Measurements from ENCODE around the gene IMPDH1.

The IMPDH1 gene

GRCh38 chr7:128422842-128423241, 13.1 kb upstream of the IMPDH1 start:
- H3K9ac ChIP-seq (ENCODE audit: low read length), result no peak overlapping the region
- no peak overlapping the region for H3K4me3 ChIP-seq (ENCODE audit: low read depth, low read length, poor library complexity, severe bottlenecking)
- H3K27me3 ChIP-seq (ENCODE audit: insufficient read depth, low read length), result no peaks in the 10 kb centered on the region
- H3K9me3 ChIP-seq (ENCODE audit: low read length), result no peaks in the 10 kb centered on the region
- no peaks in the 10 kb centered on the region for H3K9me2 ChIP-seq (ENCODE audit: low read depth, low read length)
- H3K4me1 ChIP-seq (ENCODE audit: insufficient read depth, low read length, severe bottlenecking), result no peaks in the 10 kb centered on the region
- no peak overlapping the region for H3K4me2 ChIP-seq (ENCODE audit: low read length)
- no peaks in the 10 kb centered on the region for H3K79me2 ChIP-seq (ENCODE audit: insufficient read depth, low read length)
- H3K36me3 ChIP-seq (ENCODE audit: insufficient read depth, low read length), result no peaks in the 10 kb centered on the region
- H2AFZ ChIP-seq (ENCODE audit: low read length), result no peak overlapping the region
- H3F3A ChIP-seq (ENCODE audit: insufficient read depth, low read length), result no peaks in the 10 kb centered on the region
- H4K20me1 ChIP-seq (ENCODE audit: insufficient read depth, low read length), result no peaks in the 10 kb centered on the region
- TF ChIP-seq, protein P1, sequence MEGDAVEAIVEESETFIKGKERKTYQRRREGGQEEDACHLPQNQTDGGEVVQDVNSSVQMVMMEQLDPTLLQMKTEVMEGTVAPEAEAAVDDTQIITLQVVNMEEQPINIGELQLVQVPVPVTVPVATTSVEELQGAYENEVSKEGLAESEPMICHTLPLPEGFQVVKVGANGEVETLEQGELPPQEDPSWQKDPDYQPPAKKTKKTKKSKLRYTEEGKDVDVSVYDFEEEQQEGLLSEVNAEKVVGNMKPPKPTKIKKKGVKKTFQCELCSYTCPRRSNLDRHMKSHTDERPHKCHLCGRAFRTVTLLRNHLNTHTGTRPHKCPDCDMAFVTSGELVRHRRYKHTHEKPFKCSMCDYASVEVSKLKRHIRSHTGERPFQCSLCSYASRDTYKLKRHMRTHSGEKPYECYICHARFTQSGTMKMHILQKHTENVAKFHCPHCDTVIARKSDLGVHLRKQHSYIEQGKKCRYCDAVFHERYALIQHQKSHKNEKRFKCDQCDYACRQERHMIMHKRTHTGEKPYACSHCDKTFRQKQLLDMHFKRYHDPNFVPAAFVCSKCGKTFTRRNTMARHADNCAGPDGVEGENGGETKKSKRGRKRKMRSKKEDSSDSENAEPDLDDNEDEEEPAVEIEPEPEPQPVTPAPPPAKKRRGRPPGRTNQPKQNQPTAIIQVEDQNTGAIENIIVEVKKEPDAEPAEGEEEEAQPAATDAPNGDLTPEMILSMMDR (IDR thresholded peaks at IDR 0.05; ENCODE audit: low read length), result no peak
- no peak for TF ChIP-seq EZH2 (IDR thresholded peaks at IDR 0.05; ENCODE audit: borderline replicate concordance, low read length)
- H3K27ac ChIP-seq (ENCODE audit: low read depth, low read length, poor library complexity, severe bottlenecking), result no peak overlapping the region

DNA sequence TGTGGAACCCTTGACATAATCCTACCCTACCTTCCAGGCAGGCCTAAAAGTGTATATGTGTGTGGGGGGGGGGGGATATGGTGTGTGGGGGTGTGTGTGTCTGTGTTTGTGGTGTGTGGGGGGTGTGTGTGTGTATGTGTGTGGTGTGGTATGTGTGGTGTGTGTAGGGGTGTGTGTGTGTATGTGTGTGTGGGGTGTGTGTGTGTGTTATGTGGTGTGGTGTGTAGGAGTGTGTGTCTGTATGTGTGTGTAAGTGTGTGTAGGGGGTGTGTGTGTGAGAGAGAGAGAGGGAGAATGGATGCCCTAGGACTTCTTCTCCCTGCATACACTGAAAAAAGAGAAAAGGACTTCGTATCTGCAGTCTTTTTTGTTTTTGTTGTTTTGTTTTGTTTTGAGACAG, 12.3 kb upstream of the IMPDH1 start:
- H3K36me3 ChIP-seq (ENCODE audit: insufficient read depth, low read length), result no peaks in the 10 kb centered on the region
- no peak overlapping the region for H3K27ac ChIP-seq (ENCODE audit: low read depth, low read length, poor library complexity, severe bottlenecking)
- no peaks in the 10 kb centered on the region for H3K79me2 ChIP-seq (ENCODE audit: insufficient read depth, low read length)
- H3K4me3 ChIP-seq (ENCODE audit: low read depth, low read length, poor library complexity, severe bottlenecking), result no peak overlapping the region
- no peak overlapping the region for H3K9ac ChIP-seq (ENCODE audit: low read length)
- H3F3A ChIP-seq (ENCODE audit: insufficient read depth, low read length), result no peaks in the 10 kb centered on the region
- no peaks in the 10 kb centered on the region for H3K4me1 ChIP-seq (ENCODE audit: insufficient read depth, low read length, severe bottlenecking)
- TF ChIP-seq EZH2 (IDR thresholded peaks at IDR 0.05; ENCODE audit: borderline replicate concordance, low read length), result no peak
- TF ChIP-seq, protein P1 (IDR thresholded peaks at IDR 0.05; ENCODE audit: low read length), result no peak
- no peak overlapping the region for H2AFZ ChIP-seq (ENCODE audit: low read length)
- H3K4me2 ChIP-seq (ENCODE audit: low read length), result no peak overlapping the region
- H3K9me3 ChIP-seq (ENCODE audit: low read length), result no peaks in the 10 kb centered on the region
- H3K9me2 ChIP-seq (ENCODE audit: low read depth, low read length), result no peaks in the 10 kb centered on the region
- no peaks in the 10 kb centered on the region for H3K27me3 ChIP-seq (ENCODE audit: insufficient read depth, low read length)
- no peaks in the 10 kb centered on the region for H4K20me1 ChIP-seq (ENCODE audit: insufficient read depth, low read length)

DNA sequence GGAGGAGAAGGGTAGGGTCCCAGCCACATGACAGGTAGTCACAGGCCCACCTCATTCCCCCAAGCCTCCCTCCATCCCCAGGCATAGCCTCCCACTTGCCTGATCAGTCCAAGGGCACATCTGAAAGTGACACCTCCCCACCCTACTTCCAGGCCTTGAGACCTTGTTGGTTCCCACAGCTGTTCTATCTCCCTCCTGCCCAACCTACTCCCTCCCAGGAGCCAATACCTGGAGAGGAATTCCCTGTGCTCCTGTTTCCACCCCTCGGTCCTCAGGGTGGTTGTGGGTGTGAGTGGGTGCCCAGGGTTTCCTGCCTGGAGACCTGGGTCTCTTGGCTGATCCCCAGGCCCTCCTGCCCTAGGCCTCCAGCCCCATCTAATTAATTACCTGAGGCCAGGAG, 11.6 kb upstream of the IMPDH1 start:
- Histone ChIP-seq H3F3A (ENCODE audit: insufficient read depth, low read length) (no peaks in the 10 kb centered on the region), H3K4me3 (ENCODE audit: low read depth, low read length, poor library complexity, severe bottlenecking) (no peak overlapping the region), H3K9me2 (ENCODE audit: low read depth, low read length) (no peaks in the 10 kb centered on the region), H3K9me3 (ENCODE audit: low read length) (no peaks in the 10 kb centered on the region), H3K4me1 (ENCODE audit: insufficient read depth, low read length, severe bottlenecking) (no peaks in the 10 kb centered on the region), H2AFZ (ENCODE audit: low read length) (no peak overlapping the region), H3K27me3 (ENCODE audit: insufficient read depth, low read length) (no peaks in the 10 kb centered on the region), H3K36me3 (ENCODE audit: insufficient read depth, low read length) (no peaks in the 10 kb centered on the region), H4K20me1 (ENCODE audit: insufficient read depth, low read length) (no peaks in the 10 kb centered on the region), H3K27ac (ENCODE audit: low read depth, low read length, poor library complexity, severe bottlenecking) (no peak overlapping the region), H3K9ac (ENCODE audit: low read length) (no peak overlapping the region), H3K4me2 (ENCODE audit: low read length) (no peak overlapping the region), H3K79me2 (ENCODE audit: insufficient read depth, low read length) (no peaks in the 10 kb centered on the region)
- TF ChIP-seq, protein P1 (IDR thresholded peaks at IDR 0.05; ENCODE audit: low read length), result no peak
- no peak for TF ChIP-seq EZH2 (IDR thresholded peaks at IDR 0.05; ENCODE audit: borderline replicate concordance, low read length)

Measured in OCI-LY1 (cell line).